Medulla oblongata (tissue), 1 donor: Measurements from ENCODE around the gene FNDC3B.

ENCODE experiments used
- DNase-seq: peaks from one replicate; pipeline ENCODE4 v3.0.0-alpha.2; 2015; ENCODE audit errors: extremely low spot score

Gene FNDC3B

DNA sequence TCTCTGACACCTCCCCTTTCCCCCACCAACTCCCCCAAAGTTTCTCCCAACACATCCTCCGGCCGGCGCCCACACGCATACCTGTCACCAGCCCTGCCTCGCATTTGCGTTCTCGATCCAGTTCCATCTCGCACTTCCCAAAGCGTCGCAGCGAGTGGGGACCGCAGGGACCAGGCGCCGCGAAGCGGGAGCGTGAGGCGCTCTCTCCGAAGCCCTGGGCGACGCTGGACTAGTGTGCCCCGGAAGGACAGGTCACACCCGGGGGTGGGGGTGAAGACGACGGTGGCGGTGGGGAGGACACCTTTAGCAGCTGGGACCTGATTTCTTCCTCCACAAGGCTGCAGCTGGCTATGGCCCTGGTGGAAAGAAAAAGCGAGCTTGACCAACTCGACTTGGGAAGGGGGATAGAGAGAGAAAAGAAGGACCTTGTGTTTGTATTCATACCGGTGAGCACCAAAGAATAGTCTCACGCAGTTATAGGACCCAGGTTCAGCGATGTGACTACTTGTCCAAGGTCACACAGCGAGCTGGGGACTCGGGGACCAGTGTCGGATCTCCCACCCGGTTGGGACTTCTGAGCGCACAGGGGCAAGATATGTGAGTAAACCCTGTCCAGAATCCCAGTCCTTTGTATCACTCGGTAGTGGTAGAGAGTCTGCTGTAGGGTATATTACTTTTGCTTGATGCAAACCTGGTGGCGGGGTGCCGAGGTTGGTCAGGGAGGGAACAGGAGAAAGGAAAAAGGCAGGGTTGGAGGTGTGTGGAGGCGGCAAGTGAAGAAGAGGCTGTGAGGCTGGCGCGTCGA is 409.5 kb downstream of the FNDC3B start:
- no peak for DNase-seq

DNA sequence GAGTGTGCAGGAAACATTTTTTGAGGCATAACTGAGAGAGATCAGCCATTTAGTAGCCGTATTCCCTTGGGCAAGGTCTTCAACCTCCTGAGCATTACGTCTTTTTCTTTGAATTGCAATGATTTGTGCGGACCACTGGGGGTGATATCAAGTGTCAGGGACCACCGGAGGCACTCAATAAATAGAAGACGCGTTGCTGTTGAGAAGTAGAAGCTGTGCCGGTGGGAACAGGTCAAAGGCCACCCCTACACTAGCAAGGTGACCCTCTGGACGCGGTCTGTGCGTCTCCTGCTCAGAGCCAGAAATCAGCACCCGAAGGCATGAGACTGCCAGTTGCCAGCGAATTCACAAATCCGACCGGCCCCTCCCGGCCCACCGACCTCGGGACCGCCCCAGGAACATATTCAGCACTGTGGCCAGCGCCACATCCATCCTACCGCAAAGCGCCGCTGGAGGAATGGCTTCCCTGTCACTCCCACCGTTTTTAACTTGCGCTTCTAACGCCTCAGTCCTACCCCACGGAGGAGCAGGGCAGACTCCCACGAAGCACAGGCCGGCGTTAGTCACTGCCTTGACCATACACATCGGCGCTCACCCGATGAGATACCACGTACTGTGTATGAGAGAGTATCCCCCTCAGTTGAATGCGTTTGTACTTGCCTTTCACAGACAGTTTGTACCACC is 410.2 kb downstream of the FNDC3B start:
- DNase-seq: no peak
